GM19467 (cell line): ENCODE data around the gene FYN.
A peak's percentile ranks its signal among the peaks of the same experiment; 100 is the strongest.

Source experiments
- ATAC-seq: cut with Tn5 transposase; IDR thresholded peaks from one replicate; pipeline ENCODE4 v1.9.1; 2021; ENCODE audit warnings: mild to moderate bottlenecking, moderate library complexity; ENCODE audit not compliant: unreplicated experiment

Gene FYN

DNA sequence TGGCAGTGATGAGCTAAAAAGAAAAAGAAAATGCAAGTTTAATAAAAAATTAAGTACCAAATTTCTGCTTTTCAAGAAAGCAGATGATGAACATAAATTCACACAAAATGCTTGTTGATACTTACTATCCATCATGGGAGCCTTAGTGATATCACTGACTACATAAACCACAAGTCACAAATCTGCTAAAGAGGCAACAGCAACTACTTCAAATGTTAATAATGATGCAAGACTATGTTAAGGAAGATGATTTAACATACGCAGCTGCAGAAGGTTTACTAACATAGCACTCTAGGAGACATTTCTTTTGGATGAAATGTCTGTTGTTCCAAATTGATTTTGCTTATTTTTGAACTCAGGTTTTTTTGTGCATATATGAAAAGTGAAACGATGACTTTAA is 18.6 kb downstream of the FYN start:
- ATAC-seq, result no peak

DNA sequence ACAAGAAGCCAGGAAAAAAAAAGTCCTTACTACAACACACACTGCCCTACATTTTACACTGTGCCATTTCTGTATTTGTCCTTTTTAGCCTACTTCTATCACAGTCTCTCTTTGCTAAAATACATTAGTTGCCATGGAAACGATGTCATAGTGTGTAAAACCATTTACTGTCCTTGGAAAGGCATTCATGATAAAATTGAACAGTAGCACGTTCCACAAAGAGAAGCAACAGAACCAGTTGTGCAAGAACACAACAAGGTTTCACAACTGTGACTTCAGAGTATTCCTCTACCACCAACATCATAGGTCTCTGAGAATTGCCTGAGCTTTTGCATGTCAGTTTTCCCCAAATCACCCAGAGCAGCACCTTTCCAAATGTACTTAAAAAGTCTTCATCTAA is 20.5 kb downstream of the FYN start:
- no peak for ATAC-seq

DNA sequence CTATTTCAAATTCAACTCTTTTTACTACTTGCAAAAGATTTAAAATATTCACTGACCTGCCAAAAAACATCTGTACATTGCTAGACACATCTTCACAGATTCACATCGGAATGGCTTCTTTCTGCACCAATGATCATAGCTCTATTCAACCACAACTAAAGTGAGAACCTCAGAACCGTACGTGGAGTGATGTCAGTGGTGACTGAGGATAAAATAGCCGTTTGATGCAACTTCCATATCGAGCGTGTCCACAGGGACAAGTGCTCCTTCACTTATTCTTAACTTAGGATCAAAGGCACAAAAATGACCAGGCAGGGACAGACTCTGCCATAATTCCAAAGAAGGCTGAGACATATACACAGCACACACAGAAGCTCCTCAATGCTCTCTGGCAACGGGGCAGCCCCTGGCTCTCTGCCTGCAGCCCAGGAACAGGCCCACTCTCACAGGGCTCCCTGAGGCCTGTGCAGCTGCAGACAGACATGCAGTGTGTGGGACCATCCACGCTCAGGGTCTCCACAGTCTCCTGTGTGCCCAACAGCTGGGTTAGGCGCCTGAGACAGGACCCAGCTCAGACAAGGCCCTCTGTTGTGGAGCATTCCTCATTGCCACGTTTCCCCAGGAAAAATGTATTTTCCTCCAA is 22.8 kb downstream of the FYN start:
- no peak for ATAC-seq

DNA sequence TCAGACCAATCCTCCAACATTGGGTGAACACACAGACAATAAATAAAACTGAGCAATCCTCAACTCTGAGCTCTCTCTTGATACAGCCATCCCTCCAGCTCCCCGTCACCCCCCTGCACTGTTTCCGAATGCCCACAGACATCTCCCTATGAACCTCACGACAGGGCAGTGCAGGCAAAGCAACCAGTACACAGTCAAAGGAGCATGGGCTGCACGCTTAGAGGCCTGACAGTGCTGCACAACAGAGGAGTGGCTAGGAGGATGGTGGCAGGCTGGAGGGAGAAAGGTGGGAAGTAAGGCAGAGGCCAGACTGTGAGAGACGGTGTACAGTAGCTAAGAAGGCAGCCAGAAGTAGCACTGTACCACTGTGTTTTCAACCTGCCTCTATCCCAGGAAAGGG is 24.0 kb downstream of the FYN start:
- ATAC-seq, result no peak

DNA sequence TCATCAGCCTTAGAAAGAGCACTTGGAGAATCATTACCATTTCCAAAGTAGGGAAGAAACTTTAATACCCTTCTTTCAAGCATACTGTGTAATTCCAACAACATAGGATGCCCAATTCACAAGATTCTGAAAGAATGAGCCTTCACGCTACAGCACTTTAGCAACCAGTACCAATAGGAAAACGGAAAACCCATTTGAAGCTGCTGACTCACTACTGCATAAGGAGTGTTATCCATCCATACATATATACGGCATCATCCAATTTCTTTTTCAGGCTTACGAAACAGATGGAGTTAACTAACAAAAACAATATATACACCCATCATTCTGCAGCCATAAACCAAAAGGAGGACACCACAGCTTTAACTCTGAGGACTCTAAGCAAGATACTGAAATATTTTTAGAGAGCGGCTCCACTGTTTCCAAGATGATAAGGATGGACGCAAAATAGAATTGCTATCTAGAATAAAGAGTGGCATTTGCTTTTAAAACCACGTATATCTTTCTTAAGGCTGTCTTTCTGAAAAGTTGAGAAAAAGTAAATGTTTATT is 24.9 kb downstream of the FYN start:
- no peak for ATAC-seq

DNA sequence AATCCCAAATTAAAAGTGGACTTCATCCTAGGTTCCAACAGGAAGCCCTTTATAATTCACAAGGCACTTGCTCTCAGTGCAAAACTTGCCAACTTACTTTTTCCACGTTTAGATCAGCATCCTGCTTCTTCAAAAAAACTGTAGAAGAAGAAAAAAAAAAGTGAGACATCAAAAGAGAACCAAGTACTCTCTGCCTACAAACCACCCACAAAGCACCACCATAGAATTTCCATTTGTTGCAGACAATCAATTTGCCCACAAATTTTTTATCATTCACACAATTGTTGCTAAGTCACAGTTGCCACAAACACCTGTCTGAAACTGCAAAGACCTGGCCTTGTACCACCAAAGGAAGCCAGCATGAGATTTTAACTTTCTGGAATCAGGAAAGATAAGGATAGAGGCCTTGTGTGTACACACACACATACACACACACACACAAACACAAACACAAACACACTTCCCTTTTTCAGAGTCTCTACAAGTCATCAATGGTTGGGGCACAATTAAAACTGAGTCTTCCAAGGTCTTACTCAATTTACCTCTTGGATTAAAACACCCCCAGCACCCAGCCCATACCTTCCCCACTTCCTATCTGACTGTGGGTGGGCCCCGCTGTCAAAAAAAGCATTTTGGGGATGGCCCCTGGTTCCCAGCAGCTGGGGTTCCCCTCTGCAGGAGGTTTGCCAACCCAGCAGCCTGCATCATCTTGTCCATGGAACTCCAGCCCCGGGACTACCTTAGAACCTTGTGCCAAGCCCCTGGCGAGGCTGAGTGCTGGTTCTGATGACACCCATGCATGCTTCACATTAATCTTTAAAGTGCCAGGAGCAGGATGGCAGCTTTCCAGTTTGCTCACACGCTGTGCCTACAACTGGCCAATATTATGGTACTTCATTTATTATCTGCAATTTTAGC is 26.5 kb downstream of the FYN start:
- ATAC-seq, result no peak

DNA sequence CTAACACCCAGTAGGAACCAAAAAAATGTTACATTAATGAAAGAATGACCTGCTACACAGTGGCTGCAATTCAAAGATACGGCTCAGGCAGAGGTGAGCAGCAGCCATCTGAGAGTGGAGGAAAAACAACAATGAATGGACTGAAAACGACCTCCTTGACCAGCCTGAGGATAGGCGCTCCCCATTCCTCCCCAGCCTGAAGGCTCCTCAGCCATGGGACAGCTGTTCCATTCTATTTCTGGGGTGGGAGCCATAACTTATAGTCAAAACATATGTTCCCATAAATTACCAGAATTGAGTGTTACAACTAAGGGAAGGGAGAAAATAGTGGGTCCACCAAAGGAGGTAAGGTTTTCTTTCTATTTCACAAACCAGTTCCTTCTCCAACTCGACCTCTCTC is 27.2 kb downstream of the FYN start:
- ATAC-seq, result no peak

DNA sequence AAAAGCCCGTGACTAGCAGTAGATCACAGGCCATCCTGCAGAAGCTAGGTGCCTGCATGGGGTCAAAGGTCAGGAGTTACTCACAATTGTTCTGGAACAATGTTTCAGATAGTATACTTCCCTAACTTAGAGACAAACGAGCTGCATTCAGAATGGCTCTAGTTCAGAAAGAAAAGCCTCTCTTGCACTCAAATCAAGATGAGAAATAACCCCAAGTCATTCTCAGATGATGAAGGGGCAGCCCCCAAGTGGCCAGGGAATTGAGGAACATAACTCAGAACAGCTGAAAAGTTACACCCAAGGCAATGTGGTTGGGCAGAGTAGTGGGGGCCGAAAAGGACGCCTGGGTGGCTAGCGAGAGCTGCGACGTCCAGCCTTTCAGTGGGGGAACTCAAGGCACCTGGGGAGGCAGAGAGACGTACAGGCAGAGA is 27.8 kb downstream of the FYN start:
- peak; percentile 35 for ATAC-seq

DNA sequence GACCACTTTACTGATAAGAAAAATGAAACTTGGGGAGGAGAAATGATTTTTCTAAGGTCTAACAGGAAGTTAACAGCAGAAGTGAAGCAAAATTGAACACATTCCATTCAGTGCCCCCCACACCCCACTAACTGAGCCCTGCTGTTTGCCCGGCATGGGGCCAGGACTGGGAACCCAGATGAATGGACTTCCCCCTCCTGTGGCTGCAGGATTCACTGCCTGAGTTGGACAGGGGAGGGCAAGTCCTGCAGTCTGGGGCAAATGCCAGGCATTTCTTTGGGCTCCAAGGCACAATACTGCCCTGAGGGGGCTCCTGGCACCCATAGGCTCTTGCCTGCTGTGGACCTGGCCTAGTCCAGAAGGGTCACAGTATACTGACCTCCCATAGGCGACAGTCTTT is 28.3 kb downstream of the FYN start:
- ATAC-seq, result peak; percentile 26

DNA sequence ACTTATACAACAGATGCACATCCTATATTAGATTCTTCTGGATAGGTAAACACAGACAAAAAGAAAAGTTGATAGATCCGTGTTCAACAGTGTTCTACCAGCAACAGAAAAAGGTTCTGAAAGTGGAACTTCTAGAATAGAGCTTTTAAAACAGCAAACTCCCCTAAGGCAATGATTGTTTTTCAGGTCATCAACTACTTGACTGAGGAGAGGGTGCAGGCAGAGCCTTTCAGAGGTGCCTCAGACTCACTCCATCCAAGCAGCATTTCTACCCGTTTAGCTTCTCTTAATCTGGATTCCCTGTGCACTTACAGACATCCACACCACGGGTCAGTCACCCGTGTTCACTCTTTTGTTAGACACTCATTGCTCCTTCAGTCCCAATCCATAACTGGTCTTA is 28.9 kb downstream of the FYN start:
- ATAC-seq, result peak; percentile 38

DNA sequence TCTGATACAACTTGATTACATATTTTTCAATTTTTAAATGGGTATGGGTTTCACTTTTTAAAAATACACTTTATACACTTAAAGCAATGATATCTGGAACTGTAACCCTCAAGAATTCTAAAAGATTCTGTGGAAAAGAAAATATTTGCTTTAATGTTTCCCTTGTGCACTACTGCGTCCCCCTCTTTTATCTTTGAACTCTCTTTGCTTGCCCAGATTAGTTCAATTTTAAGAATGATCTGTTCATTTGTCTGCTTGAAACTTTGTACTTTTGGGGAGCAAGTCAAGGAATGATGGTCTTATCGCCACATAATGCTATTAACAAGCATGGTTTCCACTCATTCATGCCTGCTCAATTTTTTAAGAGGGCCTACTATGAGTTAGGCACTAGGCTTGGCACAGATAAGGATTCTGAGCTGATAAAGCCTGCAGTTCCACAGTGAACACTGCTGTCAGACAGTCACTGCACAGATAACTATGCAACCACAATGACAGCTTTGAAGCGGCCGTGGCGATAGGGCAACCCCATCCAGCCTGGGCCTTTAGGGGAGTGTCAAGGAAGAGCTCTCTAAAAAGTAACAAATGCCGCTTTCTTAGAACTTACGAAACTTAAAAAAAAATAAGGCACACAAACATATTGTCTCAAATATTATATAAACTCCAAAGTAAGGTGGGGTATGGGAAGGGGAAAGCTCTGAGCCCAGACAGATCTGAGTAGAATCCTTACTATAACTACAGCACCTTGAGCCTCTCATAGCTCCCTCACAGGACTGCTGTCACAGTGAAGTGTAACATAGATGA is 29.7 kb downstream of the FYN start:
- ATAC-seq, result no peak

DNA sequence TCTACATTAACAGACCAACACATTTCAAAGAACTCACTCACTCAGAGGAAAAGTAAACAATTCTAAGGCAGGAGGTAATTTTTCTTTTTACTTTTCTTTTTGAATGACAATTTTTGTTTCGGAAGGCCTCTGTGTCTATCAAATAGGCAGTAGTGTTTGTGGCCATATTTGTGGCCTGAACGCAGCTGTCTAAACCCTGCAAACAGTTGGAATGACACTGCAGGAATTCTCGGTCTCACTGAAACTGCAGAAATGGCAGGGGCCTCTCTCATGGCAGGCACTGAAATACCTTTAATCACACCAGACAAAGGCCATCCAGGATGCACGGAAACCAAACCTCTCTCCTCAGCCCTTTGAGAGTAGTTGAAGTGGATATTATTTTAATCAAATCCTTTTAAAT is 30.4 kb downstream of the FYN start:
- no peak for ATAC-seq

DNA sequence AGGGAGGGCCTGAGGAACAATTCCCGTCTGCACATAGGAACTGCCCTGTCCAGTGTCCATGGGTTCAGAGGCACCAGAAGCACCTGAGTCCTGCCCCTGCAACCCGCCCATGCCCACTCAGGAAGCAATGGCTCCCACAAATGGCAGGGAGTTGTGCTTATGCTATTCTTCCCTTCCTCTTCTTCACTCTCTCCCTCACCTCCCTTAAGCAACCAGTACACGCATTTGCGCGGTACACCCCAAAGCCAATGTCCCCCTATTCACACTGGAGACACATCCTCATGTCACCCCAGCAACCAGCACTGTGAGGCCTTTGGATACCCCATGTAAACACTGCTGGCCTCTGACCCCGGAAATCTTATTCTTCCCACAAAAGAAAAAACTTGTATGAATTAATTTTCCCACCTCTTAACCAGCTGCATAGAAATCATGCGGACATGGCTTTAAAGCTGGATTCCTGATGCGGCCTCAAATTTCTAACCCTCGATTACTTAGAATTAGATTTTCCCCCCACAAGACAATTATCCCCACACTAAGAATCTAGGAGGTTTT is 30.9 kb downstream of the FYN start:
- ATAC-seq, result no peak

DNA sequence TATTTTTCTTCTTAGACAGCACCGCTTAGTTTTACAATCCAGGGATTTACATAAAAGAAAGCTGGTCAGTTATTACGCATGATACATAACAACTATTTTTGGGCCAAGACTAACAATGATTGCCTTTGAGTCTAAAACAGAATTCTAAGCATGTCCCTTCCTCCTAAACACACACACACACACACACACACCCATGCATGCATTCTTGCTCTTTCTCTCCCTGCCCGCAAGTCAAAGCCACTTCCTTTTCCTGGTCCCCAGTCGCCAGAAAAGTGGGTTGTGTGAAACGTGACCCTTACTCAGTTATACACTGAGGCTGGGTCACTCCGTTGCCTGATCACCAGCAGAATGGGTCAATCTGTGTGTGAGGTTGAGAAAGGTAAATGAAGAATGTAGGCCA is 31.4 kb downstream of the FYN start:
- ATAC-seq, result no peak

DNA sequence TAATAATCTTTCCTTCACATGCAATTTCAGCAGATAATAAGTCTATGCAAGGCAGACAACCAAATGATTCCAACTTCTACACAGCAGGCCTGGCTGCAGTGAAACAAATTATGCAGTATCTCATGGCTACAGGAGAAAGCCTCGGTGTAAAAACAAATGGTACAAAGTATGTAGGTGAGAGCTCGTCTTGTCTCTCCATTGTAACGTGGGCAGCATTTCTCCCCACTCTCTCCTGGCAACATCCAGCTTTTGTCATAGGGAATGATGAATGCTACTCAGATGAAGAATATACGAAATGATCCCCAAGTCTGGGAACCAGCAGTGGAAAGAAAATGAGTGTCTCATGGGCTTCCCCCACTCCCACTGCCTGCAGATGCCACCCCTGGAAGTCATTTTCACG is 32.4 kb downstream of the FYN start:
- ATAC-seq, result no peak

DNA sequence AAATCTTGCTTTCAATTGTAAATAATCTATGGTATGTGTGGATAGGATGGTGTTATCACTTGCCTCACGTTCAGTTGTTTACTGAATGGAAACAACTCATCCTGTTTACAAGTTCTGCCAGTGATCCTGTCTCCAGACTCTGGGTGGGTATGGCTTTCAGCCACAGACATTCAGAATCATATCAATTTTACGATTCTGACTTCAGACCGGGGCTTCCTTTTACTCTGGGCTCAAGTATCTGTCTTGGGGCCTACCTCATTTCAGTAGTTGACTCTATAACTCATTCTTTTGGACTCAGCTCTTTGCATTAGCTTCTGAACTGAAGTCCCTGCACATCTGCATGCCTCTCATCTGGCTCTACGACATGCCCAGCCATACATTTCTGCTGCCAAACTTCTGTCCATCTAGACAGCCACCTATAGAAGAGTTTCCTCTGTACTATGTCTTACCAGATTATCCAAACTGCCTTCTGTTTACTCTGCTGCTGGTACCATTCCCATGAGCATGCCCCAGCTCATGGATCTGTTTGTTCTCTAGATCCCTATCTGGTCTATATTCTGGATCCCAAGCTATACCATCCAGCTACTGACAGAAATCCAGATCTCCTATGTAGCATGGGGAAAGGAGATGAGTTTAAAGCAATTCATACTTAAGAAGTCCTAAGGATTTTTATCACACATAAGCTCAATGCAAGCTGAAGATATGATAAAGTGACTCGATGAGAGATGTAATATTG is 34.3 kb downstream of the FYN start:
- ATAC-seq, result no peak

DNA sequence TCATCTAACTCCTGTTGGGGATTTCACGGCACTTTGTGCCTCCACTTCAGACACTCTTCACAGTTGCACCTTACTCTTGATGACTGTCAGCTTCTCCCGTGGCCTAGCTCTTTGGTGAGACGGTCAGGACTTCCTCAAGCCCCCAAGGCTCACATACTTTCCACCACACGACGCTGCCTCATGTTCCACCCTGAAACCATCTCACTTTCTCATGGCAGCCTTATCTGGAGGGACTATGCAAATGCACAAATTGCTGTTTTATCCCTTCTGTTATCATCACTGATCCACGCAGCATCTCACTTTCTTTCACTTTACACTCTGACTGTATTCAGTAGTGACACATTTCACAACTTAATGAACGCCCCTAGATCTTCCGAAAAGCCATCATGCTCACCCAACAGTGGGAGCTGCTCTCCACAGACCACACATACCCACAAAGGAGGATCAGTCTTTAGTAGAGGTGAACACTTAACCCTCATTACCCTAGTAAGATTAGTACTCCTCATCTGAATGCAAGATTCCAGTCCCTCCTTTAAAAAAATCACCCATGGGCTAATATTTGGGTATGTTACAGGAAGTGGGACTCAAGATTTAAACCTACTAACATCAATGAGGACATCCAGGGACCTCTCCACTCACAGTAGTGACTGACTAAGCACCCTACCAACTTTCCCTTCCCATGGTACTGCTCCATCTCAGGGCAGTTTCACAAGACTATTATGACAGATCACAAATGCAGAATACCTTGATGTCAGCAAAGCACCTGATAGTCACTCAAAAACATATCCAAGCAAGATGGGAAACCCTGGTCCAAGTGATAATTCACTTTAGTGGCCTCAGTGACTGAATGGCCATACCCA is 35.4 kb downstream of the FYN start:
- ATAC-seq, result peak; percentile 59

DNA sequence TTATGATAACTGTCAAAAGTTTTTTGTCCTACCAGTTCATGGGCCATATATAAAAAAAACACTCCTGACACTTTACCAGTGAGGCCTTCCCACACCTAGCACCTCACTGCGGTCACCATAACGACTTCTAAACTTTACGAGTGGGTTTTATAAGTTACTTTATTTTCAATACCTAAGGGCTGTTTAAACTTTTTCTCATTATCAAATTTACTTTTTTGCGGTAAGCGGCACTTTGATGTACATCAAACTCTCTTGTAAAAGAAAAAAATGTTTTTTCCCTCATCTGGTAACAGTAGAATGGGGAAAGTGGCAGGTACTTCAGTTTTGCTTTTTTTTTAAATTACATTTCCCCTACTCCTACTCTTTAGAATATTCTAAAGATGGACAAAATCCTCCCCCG is 36.2 kb downstream of the FYN start:
- no peak for ATAC-seq

DNA sequence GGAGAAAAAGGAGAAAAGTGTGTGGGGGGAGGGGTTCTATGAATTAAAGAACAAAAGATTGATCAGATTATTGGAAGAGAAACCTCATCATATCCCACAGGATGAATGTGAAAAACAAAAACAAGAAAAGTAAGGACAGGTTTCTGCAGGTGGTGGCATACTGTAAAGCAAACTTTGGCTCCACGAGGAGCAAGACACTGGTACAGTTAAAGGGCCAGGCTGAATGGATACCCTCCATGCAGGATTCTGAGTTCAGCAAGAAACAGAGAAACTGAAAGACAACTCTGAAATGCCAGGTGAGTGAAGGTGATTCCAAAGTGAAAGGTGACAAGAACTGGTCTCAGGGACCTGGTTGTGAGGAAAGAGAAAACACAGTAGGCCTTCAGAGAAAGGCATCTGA is 37.4 kb downstream of the FYN start:
- ATAC-seq, result no peak
